GM23338 (cell line): Measurements from ENCODE around the gene RP2. TPM values are rescaled to one million over a fixed set of nuclear protein-coding genes. Genes with fewer than 3 reads are reported as not detected.

Source experiments
- ATAC-seq: fragments of 200-7000 bp; cut with Tn5 transposase; 3 replicates; pipeline ENCODE4 v1.9.1; 2020
- DNase-seq: peaks from one replicate; pipeline ENCODE4 v3.0.0-alpha.2; 2015; ENCODE audit warnings: low spot score
- H2AFZ ChIP-seq: fragments of 200-600 bp; sonication (generic); 2 replicates; pipeline ENCODE4 v1.8.0; 2016; ENCODE audit warnings: antibody characterized with exemption, mild to moderate bottlenecking, moderate library complexity
- H3F3A ChIP-seq: fragments of 200-600 bp; sonication (generic); replicated peaks from 2 replicates; pipeline ENCODE4 v1.8.0; 2017; ENCODE audit warnings: antibody characterized with exemption, mixed run types, low read depth
- H3K27ac ChIP-seq: fragments of 200-600 bp; sonication (generic); 2 replicates; pipeline ENCODE4 v1.6.1; 2016; ENCODE audit warnings: low read depth
- H3K27me3 ChIP-seq: fragments of 200-600 bp; sonication (generic); 2 replicates; pipeline ENCODE4 v1.8.0; 2016; ENCODE audit warnings: mild to moderate bottlenecking, mixed run types, moderate library complexity; ENCODE audit not compliant: insufficient read depth
- H3K36me3 ChIP-seq: fragments of 200-600 bp; sonication (generic); 2 replicates; pipeline ENCODE4 v1.8.0; 2016; ENCODE audit warnings: mild to moderate bottlenecking; ENCODE audit not compliant: insufficient read depth
- H3K4me1 ChIP-seq: fragments of 200-600 bp; sonication (generic); 2 replicates; pipeline ENCODE4 v1.8.0; 2016; ENCODE audit warnings: mild to moderate bottlenecking, moderate library complexity; ENCODE audit not compliant: insufficient read depth
- H3K4me2 ChIP-seq: fragments of 200-600 bp; sonication (generic); 2 replicates; pipeline ENCODE4 v1.7.1; 2017; ENCODE audit warnings: mixed run types
- H3K4me3 ChIP-seq: fragments of 200-600 bp; sonication (generic); 2 replicates; pipeline ENCODE4 v1.6.1; 2016; ENCODE audit warnings: mixed run types
- H3K79me2 ChIP-seq: fragments of 200-600 bp; sonication (generic); replicated peaks from 2 replicates; pipeline ENCODE4 v1.8.0; 2017; ENCODE audit warnings: mild to moderate bottlenecking; ENCODE audit not compliant: insufficient read depth
- H3K9me2 ChIP-seq: fragments of 200-600 bp; sonication (generic); 2 replicates; pipeline ENCODE4 v1.8.0; 2017; ENCODE audit not compliant: insufficient read depth
- H4K20me1 ChIP-seq: fragments of 200-600 bp; sonication (generic); replicated peaks from 2 replicates; pipeline ENCODE4 v1.8.0; 2017; ENCODE audit warnings: mild to moderate bottlenecking; ENCODE audit not compliant: insufficient read depth
- H3K27ac Mint-ChIP-seq: 2 replicates; pipeline ENCODE4 v1.8.0; 2020; ENCODE audit warnings: inconsistent platforms, mild to moderate bottlenecking, moderate library complexity, mixed read lengths
- H3K27me3 Mint-ChIP-seq: 3 replicates; pipeline ENCODE4 v1.8.0; 2022; ENCODE audit warnings: low read depth, mild to moderate bottlenecking, moderate library complexity, mixed read lengths, inconsistent platforms; ENCODE audit not compliant: insufficient read depth, poor library complexity
- H3K36me3 Mint-ChIP-seq: 3 replicates; pipeline ENCODE4 v1.8.0; 2021; ENCODE audit warnings: low read depth, mild to moderate bottlenecking, inconsistent platforms, moderate library complexity, mixed read lengths
- H3K4me1 Mint-ChIP-seq: 3 replicates; pipeline ENCODE4 v1.8.0; 2020; ENCODE audit warnings: mild to moderate bottlenecking, inconsistent platforms, mixed read lengths
- H3K4me3 Mint-ChIP-seq: 3 replicates; pipeline ENCODE4 v1.8.0; 2021; ENCODE audit warnings: moderate library complexity, mild to moderate bottlenecking, inconsistent platforms, mixed read lengths
- H3K9me3 Mint-ChIP-seq: 3 replicates; pipeline ENCODE4 v1.8.0; 2020; ENCODE audit warnings: moderate library complexity, mild to moderate bottlenecking, inconsistent platforms, mixed read lengths
- CTCF ChIP-seq, 2 experiments: fragments of 200-600 bp in 1 of 2; sonication (generic) in 1 of 2; conservative IDR thresholded peaks; 2 replicates each; pipeline versions ENCODE4 v1.5.1 to v1.6.1; 2016 to 2017; ENCODE audit warnings: antibody characterized with exemption in 2 of 2, low read depth in 2 of 2, mild to moderate bottlenecking in 2 of 2, moderate library complexity in 1 of 2
- ETS1 ChIP-seq: IDR thresholded peaks from 2 replicates; pipeline ENCODE4 v1.6.1; 2016; ENCODE audit warnings: antibody characterized with exemption
- JUNB ChIP-seq: IDR thresholded peaks from one replicate; pipeline ENCODE4 v1.6.1; 2016; ENCODE audit warnings: antibody characterized with exemption; ENCODE audit not compliant: unreplicated experiment
- NANOG ChIP-seq: IDR thresholded peaks from 2 replicates; pipeline ENCODE4 v1.6.1; 2016; ENCODE audit warnings: antibody characterized with exemption, borderline replicate concordance
- POLR2AphosphoS5 ChIP-seq: IDR thresholded peaks from 2 replicates; pipeline ENCODE4 v1.6.1; 2016; ENCODE audit warnings: antibody characterized with exemption, low read depth
- REST ChIP-seq: IDR thresholded peaks from one replicate; pipeline ENCODE4 v1.6.1; 2018; ENCODE audit warnings: antibody characterized with exemption; ENCODE audit not compliant: unreplicated experiment
- ZNF114 ChIP-seq: fragments of 250-450 bp; sonication (Bioruptor Pico); IDR thresholded peaks from 2 replicates; pipeline ENCODE4 v1.5.0; 2020; ENCODE audit warnings: mild to moderate bottlenecking, moderate library complexity
- polyA plus RNA-seq: library from polyadenylated mRNA; unstranded; fragments of >200 nt; fragmentation: Nextera tagmentation; extraction: Ambion mirVana; gene quantifications from 2 replicates; pipeline ENCODE4 v1.2.1, GENCODE V29; 2016
- total RNA-seq: library from RNA; depleted of rRNA; stranded (reverse); fragments of >200 nt; shearing (Covaris generic); gene quantifications from 2 replicates; pipeline ENCODE4 v1.2.3, GENCODE V29; 2014

Gene RP2
- total and polyA plus RNA-seq, 2 experiments from 2014 or later: 4.5 to 12.1 TPM

- H3K9me3 Mint-ChIP-seq: no peaks in the 10 kb centered on the region
- no peak overlapping the region for H3K27ac Mint-ChIP-seq
These were observed 29.9 kb downstream of the RP2 start for GRCh38 chrX:46866726-46867125.

More at GRCh38 chrX:46866726-46867125, 29.9 kb downstream of the RP2 start:
- H3K36me3 ChIP-seq: no peaks in the 10 kb centered on the region
- H3K36me3 Mint-ChIP-seq: peaks cover 8% of the 10 kb centered on the region; the same call in 2 of the 3 replicates
- H3K27ac ChIP-seq: no peak overlapping the region
- no peak overlapping the region for H2AFZ ChIP-seq
- no peaks in the 10 kb centered on the region for H3K9me2 ChIP-seq
- no peak for ATAC-seq
- no peaks in the 10 kb centered on the region for H3K4me1 Mint-ChIP-seq
- H3K4me2 ChIP-seq: no peak overlapping the region
- TF ChIP-seq CTCF (conservative IDR thresholded peaks at IDR 0.05; ENCODE audit: low read depth in 2 of 2) (no peak), NANOG (no peak), POLR2AphosphoS5 (no peak), JUNB (no peak), REST (no peak), ETS1 (no peak), ZNF114 (CRISPR knock-in tag) (no peak)
- no peak for DNase-seq
- peaks cover 3% of the 10 kb centered on the region for H3K27me3 Mint-ChIP-seq
- no peaks in the 10 kb centered on the region for H3K4me1 ChIP-seq
- no peak overlapping the region for H3K4me3 Mint-ChIP-seq
- no peaks in the 10 kb centered on the region for H4K20me1 ChIP-seq
- no peaks in the 10 kb centered on the region for H3K27me3 ChIP-seq
- H3K4me3 ChIP-seq: no peak overlapping the region
- no peaks in the 10 kb centered on the region for H3K79me2 ChIP-seq
- no peaks in the 10 kb centered on the region for H3F3A ChIP-seq
